DOHH2 (cell line): Measurements from ENCODE around the gene APOOL.

Experiments used
- H3F3A ChIP-seq: fragments of 200-600 bp; sonication (generic), shearing (Covaris generic); 2 replicates; pipeline ENCODE4 v1.6.0; 2016; ENCODE audit warnings: antibody characterized with exemption, mild to moderate bottlenecking; ENCODE audit not compliant: control insufficient read depth, insufficient read depth
- H3K27ac ChIP-seq: fragments of 200-600 bp; sonication (generic); 2 replicates; pipeline ENCODE4 v1.5.1; 2014; ENCODE audit warnings: low read depth, mild to moderate bottlenecking, low read length, moderate library complexity
- H3K27me3 ChIP-seq: fragments of 200-600 bp; sonication (generic); 2 replicates; pipeline ENCODE4 v1.6.1; 2014; ENCODE audit warnings: mild to moderate bottlenecking, low read length, mixed read lengths; ENCODE audit not compliant: control insufficient read depth
- H3K36me3 ChIP-seq: fragments of 200-600 bp; sonication (generic); 2 replicates; pipeline ENCODE4 v1.6.1; 2014; ENCODE audit warnings: mild to moderate bottlenecking, low read length, moderate library complexity, mixed read lengths; ENCODE audit not compliant: control insufficient read depth
- H3K4me1 ChIP-seq: fragments of 200-600 bp; sonication (generic); 2 replicates; pipeline ENCODE4 v1.6.1; 2014; ENCODE audit warnings: mild to moderate bottlenecking, low read length, mixed read lengths; ENCODE audit not compliant: control insufficient read depth
- H3K4me2 ChIP-seq: fragments of 200-600 bp; sonication (generic); 2 replicates; pipeline ENCODE4 v1.6.0; 2014; ENCODE audit warnings: mild to moderate bottlenecking, low read length, moderate library complexity
- H3K4me3 ChIP-seq: fragments of 200-600 bp; sonication (generic); 2 replicates; pipeline ENCODE4 v1.5.1; 2014; ENCODE audit warnings: mild to moderate bottlenecking, low read length, mixed read lengths
- H3K79me2 ChIP-seq: fragments of 200-600 bp; sonication (generic); 2 replicates; pipeline ENCODE4 v1.6.1; 2014; ENCODE audit warnings: mild to moderate bottlenecking, low read length, mixed read lengths; ENCODE audit not compliant: control insufficient read depth
- H3K9me2 ChIP-seq: fragments of 200-600 bp; sonication (generic); replicated peaks from 2 replicates; pipeline ENCODE4 v1.6.1; 2014; ENCODE audit warnings: mild to moderate bottlenecking, low read length, mixed read lengths; ENCODE audit not compliant: control insufficient read depth
- H3K9me3 ChIP-seq: fragments of 200-600 bp; sonication (generic); 2 replicates; pipeline ENCODE4 v1.6.1; 2014; ENCODE audit warnings: antibody characterized with exemption, low read length, mixed read lengths; ENCODE audit not compliant: control insufficient read depth, insufficient read depth
- H4K20me1 ChIP-seq: fragments of 200-600 bp; sonication (generic); 2 replicates; pipeline ENCODE4 v1.6.0; 2014; ENCODE audit warnings: low read depth, mild to moderate bottlenecking, antibody characterized with exemption, low read length, moderate library complexity; ENCODE audit not compliant: control insufficient read depth, insufficient read depth
- CTCF ChIP-seq: fragments of 200-600 bp; sonication (generic); IDR thresholded peaks from one replicate; pipeline ENCODE4 v1.5.1; 2014; ENCODE audit warnings: antibody characterized with exemption, mild to moderate bottlenecking, low read depth, low read length; ENCODE audit not compliant: poor library complexity, severe bottlenecking
- EZH2phosphoT487 ChIP-seq: fragments of 200-600 bp; sonication (generic); IDR thresholded peaks from 2 replicates; pipeline ENCODE4 v1.6.1; 2017; ENCODE audit warnings: borderline replicate concordance, mild to moderate bottlenecking, antibody characterized with exemption, low read length, moderate library complexity, mixed read lengths

Gene APOOL

GRCh38 chrX:85089321-85089840, 85.7 kb downstream of the APOOL start:
- Histone ChIP-seq H3K79me2 (no peaks in the 10 kb centered on the region), H3K36me3 (peaks cover 3% of the 10 kb centered on the region; the same call in 1 of the 2 replicates), H3K9me3 (no peaks in the 10 kb centered on the region), H3K4me3 (no peak overlapping the region), H3F3A (no peaks in the 10 kb centered on the region), H3K27ac (no peak overlapping the region), H3K9me2 (no peaks in the 10 kb centered on the region), H4K20me1 (no peaks in the 10 kb centered on the region), H3K4me1 (no peaks in the 10 kb centered on the region), H3K27me3 (no peaks in the 10 kb centered on the region), H3K4me2 (no peak overlapping the region)
- TF ChIP-seq EZH2phosphoT487 (no peak), CTCF (no peak)

- Histone ChIP-seq H3K79me2 (no peaks in the 10 kb centered on the region), H3K4me2 (no peak overlapping the region), H4K20me1 (no peaks in the 10 kb centered on the region), H3K4me3 (no peak overlapping the region), H3K27me3 (no peaks in the 10 kb centered on the region), H3K36me3 (no peaks in the 10 kb centered on the region), H3K9me3 (no peaks in the 10 kb centered on the region), H3F3A (no peaks in the 10 kb centered on the region), H3K9me2 (no peaks in the 10 kb centered on the region), H3K4me1 (no peaks in the 10 kb centered on the region), H3K27ac (no peak overlapping the region)
- TF ChIP-seq EZH2phosphoT487 (no peak), CTCF (no peak)
These were observed 103.7 kb downstream of the APOOL start for GRCh38 chrX:85107407-85107806.

- Histone ChIP-seq H3K27me3 (no peaks in the 10 kb centered on the region), H3K9me2 (no peaks in the 10 kb centered on the region), H3K4me1 (no peaks in the 10 kb centered on the region), H3K9me3 (no peaks in the 10 kb centered on the region), H3K79me2 (no peaks in the 10 kb centered on the region), H3K4me3 (no peak overlapping the region), H3F3A (no peaks in the 10 kb centered on the region), H3K4me2 (no peak overlapping the region), H3K27ac (no peak overlapping the region), H4K20me1 (no peaks in the 10 kb centered on the region), H3K36me3 (no peaks in the 10 kb centered on the region)
- TF ChIP-seq CTCF (no peak), EZH2phosphoT487 (no peak)
These were observed 104.5 kb downstream of the APOOL start for GRCh38 chrX:85108165-85108564.
